ENCODE data around the gene TBCD.

The TBCD gene

GRCh38 chr17:82732118-82732743, 19.6 kb upstream of the TBCD start:
- TF ChIP-seq, protein P1, sequence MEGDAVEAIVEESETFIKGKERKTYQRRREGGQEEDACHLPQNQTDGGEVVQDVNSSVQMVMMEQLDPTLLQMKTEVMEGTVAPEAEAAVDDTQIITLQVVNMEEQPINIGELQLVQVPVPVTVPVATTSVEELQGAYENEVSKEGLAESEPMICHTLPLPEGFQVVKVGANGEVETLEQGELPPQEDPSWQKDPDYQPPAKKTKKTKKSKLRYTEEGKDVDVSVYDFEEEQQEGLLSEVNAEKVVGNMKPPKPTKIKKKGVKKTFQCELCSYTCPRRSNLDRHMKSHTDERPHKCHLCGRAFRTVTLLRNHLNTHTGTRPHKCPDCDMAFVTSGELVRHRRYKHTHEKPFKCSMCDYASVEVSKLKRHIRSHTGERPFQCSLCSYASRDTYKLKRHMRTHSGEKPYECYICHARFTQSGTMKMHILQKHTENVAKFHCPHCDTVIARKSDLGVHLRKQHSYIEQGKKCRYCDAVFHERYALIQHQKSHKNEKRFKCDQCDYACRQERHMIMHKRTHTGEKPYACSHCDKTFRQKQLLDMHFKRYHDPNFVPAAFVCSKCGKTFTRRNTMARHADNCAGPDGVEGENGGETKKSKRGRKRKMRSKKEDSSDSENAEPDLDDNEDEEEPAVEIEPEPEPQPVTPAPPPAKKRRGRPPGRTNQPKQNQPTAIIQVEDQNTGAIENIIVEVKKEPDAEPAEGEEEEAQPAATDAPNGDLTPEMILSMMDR (IDR thresholded peaks at IDR 0.05; ENCODE audit: low read depth, low read length, missing control alignments): no peak
- DNase-seq (ENCODE audit: low read depth): no peak
- H3K4me3 ChIP-seq (ENCODE audit: low read depth, low read length): no peak overlapping the region

DNA sequence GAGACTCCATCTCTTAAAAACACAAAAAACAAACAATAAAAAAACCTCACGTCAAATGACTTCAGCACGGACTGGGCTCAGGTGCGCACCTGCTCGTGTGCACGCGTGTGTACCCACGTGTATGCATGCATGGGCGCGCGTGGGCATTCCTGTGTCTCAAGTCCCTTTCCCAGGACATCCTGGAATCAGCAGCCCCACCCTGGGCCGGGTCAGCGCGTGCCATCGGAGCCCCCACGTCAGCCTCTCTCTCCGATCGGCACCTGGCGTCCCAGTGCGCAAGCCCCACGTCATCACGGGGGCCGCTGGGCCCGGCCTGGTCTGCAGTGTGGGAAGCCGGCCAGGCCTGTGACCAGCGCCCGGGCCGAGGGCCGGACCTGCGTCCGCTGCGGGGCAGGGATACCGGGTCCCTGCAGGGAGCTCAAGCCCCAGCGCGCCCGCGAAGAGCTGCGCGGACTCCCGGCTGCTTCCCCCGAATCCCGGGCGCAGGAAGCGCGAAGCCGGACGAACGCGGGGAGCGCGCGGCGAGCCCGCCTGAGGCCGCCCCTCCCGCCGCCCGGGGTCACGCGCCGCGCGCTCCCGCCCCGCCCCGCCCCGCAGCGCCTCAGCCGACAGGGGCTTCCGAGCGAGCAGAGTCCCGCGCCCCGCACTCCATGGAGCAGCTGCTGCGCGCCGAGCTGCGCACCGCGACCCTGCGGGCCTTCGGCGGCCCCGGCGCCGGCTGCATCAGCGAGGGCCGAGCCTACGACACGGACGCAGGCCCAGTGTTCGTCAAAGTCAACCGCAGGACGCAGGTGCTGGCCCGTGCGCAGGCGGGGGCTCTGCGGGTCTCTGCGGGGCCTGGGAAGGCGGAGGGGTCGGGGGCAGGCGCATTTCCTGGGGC, 16.6 kb upstream of the TBCD start, which contains the start of gene FN3K:
FN3K (plus strand) TSS at position 629 of the 880 bp plus-strand sequence; CDS start at position 651, 22 bp downstream.
- TF ChIP-seq, protein P1 (IDR thresholded peaks at IDR 0.05; ENCODE audit: low read depth, low read length, missing control alignments): no peak
- H3K4me3 ChIP-seq (ENCODE audit: low read depth, low read length): 0 out of 2 replicates have a peak within 1 kb of the TSS, but pooled peaks have one; percentile 13

DNA sequence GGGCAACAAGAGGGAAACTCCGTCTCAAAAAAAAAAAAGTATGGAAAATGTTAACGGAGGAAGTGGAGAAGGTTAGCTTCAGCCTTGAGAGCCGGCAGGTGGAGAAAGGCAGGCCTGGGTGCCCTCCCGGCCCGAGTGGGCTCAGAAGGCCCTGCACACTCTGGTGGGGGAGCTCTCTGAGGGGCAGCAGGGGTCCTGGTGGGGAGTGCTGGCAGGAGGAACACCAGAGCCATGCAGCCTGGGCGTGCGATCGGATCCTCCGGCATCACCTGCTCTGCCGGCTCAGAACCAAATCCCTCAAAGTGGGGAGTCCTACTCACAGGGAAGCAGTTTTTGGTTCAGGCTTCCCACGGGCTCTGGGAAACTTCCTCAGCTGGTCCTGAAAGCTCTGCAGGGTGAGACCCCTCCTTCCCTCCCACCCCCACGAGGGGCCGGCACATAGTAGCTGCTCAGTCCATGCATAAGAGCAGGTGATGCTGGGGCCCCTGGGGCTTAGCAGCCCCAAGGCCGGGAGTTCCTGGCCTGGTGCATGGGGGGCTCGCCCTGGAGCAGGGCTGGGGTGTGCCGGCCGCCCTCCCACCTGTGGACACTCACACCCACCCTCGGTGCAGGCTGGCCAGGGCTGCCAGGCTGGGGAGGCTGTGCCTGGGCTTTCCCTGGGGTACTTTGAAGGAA, 15.2 kb upstream of the TBCD start:
- DNase-seq (ENCODE audit: low read depth): no peak
- TF ChIP-seq, protein P1 (IDR thresholded peaks at IDR 0.05; ENCODE audit: low read depth, low read length, missing control alignments): no peak
- H3K4me3 ChIP-seq (ENCODE audit: low read depth, low read length): no peak overlapping the region

More for the DNA sequence above, 16.6 kb upstream of the TBCD start, which contains the start of gene FN3K:
- no peak for DNase-seq (ENCODE audit: low read depth)

GRCh38 chr17:82737967-82738877, 13.6 kb upstream of the TBCD start:
- no peak overlapping the region for H3K4me3 ChIP-seq (ENCODE audit: low read depth, low read length)
- DNase-seq (ENCODE audit: low read depth): no peak
- TF ChIP-seq, protein P1 (IDR thresholded peaks at IDR 0.05; ENCODE audit: low read depth, low read length, missing control alignments): no peak

GRCh38 chr17:82740906-82741759, 10.7 kb upstream of the TBCD start:
- no peak overlapping the region for H3K4me3 ChIP-seq (ENCODE audit: low read depth, low read length)

More at GRCh38 chr17:82740906-82741759, 10.7 kb upstream of the TBCD start:
- TF ChIP-seq, protein P1 (IDR thresholded peaks at IDR 0.05; ENCODE audit: low read depth, low read length, missing control alignments): no peak
- DNase-seq (ENCODE audit: low read depth): no peak

All from GM12864 (cell line).